Neural progenitor cell (in vitro differentiated cells): Measurements from ENCODE around the gene ELMO1. TPM values are rescaled to one million over a fixed set of nuclear protein-coding genes. Genes with fewer than 3 reads are reported as not detected.

ENCODE experiments used
- DNase-seq: peaks from one replicate; pipeline ENCODE4 v3.0.0-alpha.2; 2016; ENCODE audit warnings: low spot score
- H2AFZ ChIP-seq: fragments of 200-600 bp; sonication (generic); replicated peaks from 2 replicates; pipeline ENCODE4 v1.6.1; 2016; ENCODE audit warnings: antibody characterized with exemption
- H3F3A ChIP-seq: fragments of 200-600 bp; sonication (generic); 2 replicates; pipeline ENCODE4 v1.6.1; 2016; ENCODE audit warnings: antibody characterized with exemption, low read depth
- H3K27ac ChIP-seq: fragments of 200-600 bp; sonication (generic); 2 replicates; pipeline ENCODE4 v1.5.1; 2016; ENCODE audit warnings: mild to moderate bottlenecking
- H3K27me3 ChIP-seq: fragments of 200-600 bp; sonication (generic); 2 replicates; pipeline ENCODE4 v1.6.1; 2016; ENCODE audit warnings: mild to moderate bottlenecking, moderate library complexity
- H3K36me3 ChIP-seq: fragments of 200-600 bp; sonication (generic); 2 replicates; pipeline ENCODE4 v1.5.1; 2016
- H3K4me1 ChIP-seq: fragments of 200-600 bp; sonication (generic); 2 replicates; pipeline ENCODE4 v1.6.1; 2016; ENCODE audit warnings: mixed run types
- H3K4me2 ChIP-seq: fragments of 200-600 bp; sonication (generic); 2 replicates; pipeline ENCODE4 v1.6.1; 2016
- H3K4me3 ChIP-seq: fragments of 200-600 bp; sonication (generic); 2 replicates; pipeline ENCODE4 v1.5.1; 2016
- H3K79me2 ChIP-seq: fragments of 200-600 bp; sonication (generic); 2 replicates; pipeline ENCODE4 v1.6.1; 2016; ENCODE audit warnings: low read depth
- H3K9ac ChIP-seq: fragments of 200-600 bp; sonication (generic); 2 replicates; pipeline ENCODE4 v1.6.1; 2016
- H3K9me3 ChIP-seq: fragments of 200-600 bp; sonication (generic); 2 replicates; pipeline ENCODE4 v1.5.1; 2016; ENCODE audit warnings: low read depth
- H4K20me1 ChIP-seq: fragments of 200-600 bp; sonication (generic); 2 replicates; pipeline ENCODE4 v1.6.1; 2016; ENCODE audit warnings: low read depth
- H3K27ac Mint-ChIP-seq: 3 replicates; pipeline ENCODE4 v1.8.0; 2021; ENCODE audit warnings: mixed read lengths
- H3K27me3 Mint-ChIP-seq: 2 replicates; pipeline ENCODE4 v1.8.0; 2022; ENCODE audit warnings: low read depth, mild to moderate bottlenecking, inconsistent platforms, moderate library complexity, mixed read lengths; ENCODE audit not compliant: insufficient read depth
- H3K36me3 Mint-ChIP-seq: 3 replicates; pipeline ENCODE4 v1.8.0; 2021; ENCODE audit warnings: mixed read lengths
- H3K4me1 Mint-ChIP-seq: 3 replicates; pipeline ENCODE4 v1.8.0; 2021; ENCODE audit warnings: mixed read lengths
- H3K4me3 Mint-ChIP-seq: 3 replicates; pipeline ENCODE4 v1.8.0; 2021; ENCODE audit warnings: mild to moderate bottlenecking, moderate library complexity, mixed read lengths
- H3K9me3 Mint-ChIP-seq: 3 replicates; pipeline ENCODE4 v1.8.0; 2020; ENCODE audit warnings: mixed read lengths
- CTCF ChIP-seq: fragments of 200-600 bp; sonication (generic); IDR thresholded peaks from 2 replicates; pipeline ENCODE4 v1.5.1; 2017; ENCODE audit warnings: antibody characterized with exemption, mild to moderate bottlenecking
- EZH2 ChIP-seq: fragments of 200-600 bp; sonication (generic); IDR thresholded peaks from 2 replicates; pipeline ENCODE4 v1.6.1; 2017; ENCODE audit warnings: antibody characterized with exemption, mild to moderate bottlenecking, moderate library complexity
- EZH2phosphoT487 ChIP-seq: fragments of 200-600 bp; sonication (generic); IDR thresholded peaks from 2 replicates; pipeline ENCODE4 v1.6.1; 2017; ENCODE audit warnings: antibody characterized with exemption
- total RNA-seq: library from RNA; depleted of rRNA; stranded (reverse); fragments of >200 nt; gene quantifications from 2 replicates; pipeline ENCODE4 v1.2.3, GENCODE V29; 2015; ENCODE audit warnings: low replicate concordance

The ELMO1 gene
- total RNA-seq, 1 donor from 2014 or later, result 22.0 TPM

GRCh38 chr7:37151741-37152413, 296.8 kb downstream of the ELMO1 start:
- H3K4me1 ChIP-seq, result peaks cover 5% of the 10 kb centered on the region
- H3F3A ChIP-seq, result no peaks in the 10 kb centered on the region
- H3K27ac Mint-ChIP-seq, result no peak overlapping the region
- no peaks in the 10 kb centered on the region for H4K20me1 ChIP-seq
- no peak for DNase-seq
- H3K27ac ChIP-seq, result no peak overlapping the region
- H3K9ac ChIP-seq, result no peak overlapping the region
- TF ChIP-seq CTCF (no peak), EZH2phosphoT487 (no peak), EZH2 (no peak)
- H3K4me1 Mint-ChIP-seq, result no peaks in the 10 kb centered on the region
- H3K79me2 ChIP-seq, result no peaks in the 10 kb centered on the region
- H3K27me3 Mint-ChIP-seq, result no peaks in the 10 kb centered on the region
- peaks cover 10% of the 10 kb centered on the region for H3K9me3 Mint-ChIP-seq
- no peak overlapping the region for H3K4me2 ChIP-seq
- H3K36me3 Mint-ChIP-seq, result peaks cover 9% of the 10 kb centered on the region
- no peak overlapping the region for H2AFZ ChIP-seq
- H3K4me3 Mint-ChIP-seq, result no peak overlapping the region
- no peak overlapping the region for H3K4me3 ChIP-seq
- H3K27me3 ChIP-seq, result no peaks in the 10 kb centered on the region
- H3K36me3 ChIP-seq, result no peaks in the 10 kb centered on the region
- no peaks in the 10 kb centered on the region for H3K9me3 ChIP-seq

GRCh38 chr7:37150856-37151255, 297.8 kb downstream of the ELMO1 start:
- H2AFZ ChIP-seq, result no peak overlapping the region
- no peaks in the 10 kb centered on the region for H4K20me1 ChIP-seq
- Mint-ChIP-seq H3K4me1 (no peaks in the 10 kb centered on the region), H3K27ac (no peak overlapping the region), H3K4me3 (no peak overlapping the region), H3K9me3 (peaks cover 4% of the 10 kb centered on the region), H3K36me3 (peaks cover 9% of the 10 kb centered on the region), H3K27me3 (no peaks in the 10 kb centered on the region)
- H3K4me3 ChIP-seq, result no peak overlapping the region
- no peaks in the 10 kb centered on the region for H3K27me3 ChIP-seq
- DNase-seq, result no peak
- H3K36me3 ChIP-seq, result no peaks in the 10 kb centered on the region
- TF ChIP-seq EZH2 (no peak), CTCF (no peak), EZH2phosphoT487 (no peak)
- no peaks in the 10 kb centered on the region for H3F3A ChIP-seq
- H3K27ac ChIP-seq, result no peak overlapping the region
- no peak overlapping the region for H3K4me2 ChIP-seq
- no peaks in the 10 kb centered on the region for H3K79me2 ChIP-seq
- no peaks in the 10 kb centered on the region for H3K9me3 ChIP-seq
- no peak overlapping the region for H3K9ac ChIP-seq
- H3K4me1 ChIP-seq, result peaks cover 5% of the 10 kb centered on the region

GRCh38 chr7:37150180-37150579, 298.5 kb downstream of the ELMO1 start:
- Histone ChIP-seq H3K27me3 (no peaks in the 10 kb centered on the region), H3K4me3 (no peak overlapping the region), H2AFZ (no peak overlapping the region), H3K4me1 (peaks cover 5% of the 10 kb centered on the region), H3K9ac (no peak overlapping the region), H3K79me2 (no peaks in the 10 kb centered on the region), H3K9me3 (no peaks in the 10 kb centered on the region), H3F3A (no peaks in the 10 kb centered on the region), H4K20me1 (no peaks in the 10 kb centered on the region), H3K4me2 (no peak overlapping the region), H3K36me3 (no peaks in the 10 kb centered on the region), H3K27ac (no peak overlapping the region)
- Mint-ChIP-seq H3K36me3 (peaks cover 6% of the 10 kb centered on the region), H3K9me3 (peaks cover 3% of the 10 kb centered on the region), H3K4me1 (no peaks in the 10 kb centered on the region), H3K27me3 (no peaks in the 10 kb centered on the region), H3K4me3 (no peak overlapping the region), H3K27ac (no peak overlapping the region)
- no peak for TF ChIP-seq CTCF
- no peak for TF ChIP-seq EZH2phosphoT487
- TF ChIP-seq EZH2, result no peak
- DNase-seq, result no peak
